Nephron progenitor cell (in vitro differentiated cells): ENCODE results near the gene IGFL3.
"Not testable (repeated sequence)": the region's sequence is repeated elsewhere in the genome, so short reads cannot be mapped to it uniquely, and the experiment has no call there.

Experiments
- DNase-seq: peaks from one replicate; pipeline ENCODE4 v3.0.0; 2021
- H3K27ac Mint-ChIP-seq: 2 replicates; pipeline ENCODE4 v1.8.0; 2021; ENCODE audit warnings: mild to moderate bottlenecking, moderate library complexity, mixed read lengths
- H3K27me3 Mint-ChIP-seq: 2 replicates; pipeline ENCODE4 v1.8.0; 2021; ENCODE audit warnings: mild to moderate bottlenecking, low read depth, mixed read lengths; ENCODE audit not compliant: poor library complexity
- H3K36me3 Mint-ChIP-seq: 2 replicates; pipeline ENCODE4 v1.8.0; 2021; ENCODE audit warnings: low read depth, mixed read lengths
- H3K4me1 Mint-ChIP-seq: 2 replicates; pipeline ENCODE4 v1.8.0; 2021; ENCODE audit warnings: mixed read lengths
- H3K4me3 Mint-ChIP-seq: 2 replicates; pipeline ENCODE4 v1.8.0; 2021; ENCODE audit warnings: mild to moderate bottlenecking, moderate library complexity, mixed read lengths
- H3K9me3 Mint-ChIP-seq: 2 replicates; pipeline ENCODE4 v1.8.0; 2021; ENCODE audit warnings: mild to moderate bottlenecking, moderate library complexity, mixed read lengths
- CTCF ChIP-seq: fragments of 200-600 bp; sonication (generic); IDR thresholded peaks from 2 replicates; pipeline ENCODE4 v1.5.0; 2021; ENCODE audit warnings: antibody characterized with exemption

IGFL3 gene

GRCh38 chr19:46082728-46083050, 41.8 kb downstream of the IGFL3 start:
- Mint-ChIP-seq H3K4me1 (no peaks in the 10 kb centered on the region), H3K9me3 (peaks cover 59% of the 10 kb centered on the region), H3K27me3 (peaks cover 38% of the 10 kb centered on the region), H3K4me3 (no peak overlapping the region), H3K27ac (no peak overlapping the region), H3K36me3 (no peaks in the 10 kb centered on the region)
- DNase-seq, result no peak
- TF ChIP-seq CTCF, result no peak

- Mint-ChIP-seq H3K9me3 (peaks cover 56% of the 10 kb centered on the region), H3K4me1 (peaks cover 1% of the 10 kb centered on the region), H3K27ac (no peak overlapping the region), H3K36me3 (no peaks in the 10 kb centered on the region), H3K4me3 (no peak overlapping the region), H3K27me3 (peaks cover 40% of the 10 kb centered on the region)
- peak; percentile 13 for DNase-seq
- TF ChIP-seq CTCF, result peak; percentile 64
These were observed 42.4 kb downstream of the IGFL3 start for GRCh38 chr19:46081928-46082727.

GRCh38 chr19:46080561-46080960, 43.9 kb downstream of the IGFL3 start:
- peaks cover 52% of the 10 kb centered on the region for H3K27me3 Mint-ChIP-seq
- TF ChIP-seq CTCF, result no peak
- DNase-seq, result no peak
- H3K9me3 Mint-ChIP-seq, result peaks cover 40% of the 10 kb centered on the region
- H3K4me3 Mint-ChIP-seq, result no peak overlapping the region
- no peak overlapping the region for H3K27ac Mint-ChIP-seq
- H3K4me1 Mint-ChIP-seq, result peaks cover 5% of the 10 kb centered on the region
- H3K36me3 Mint-ChIP-seq, result no peaks in the 10 kb centered on the region

GRCh38 chr19:46079576-46079975, 44.9 kb downstream of the IGFL3 start:
- Mint-ChIP-seq H3K4me3 (no peak overlapping the region), H3K4me1 (peaks cover 5% of the 10 kb centered on the region), H3K27ac (no peak overlapping the region), H3K9me3 (peaks cover 30% of the 10 kb centered on the region), H3K36me3 (no peaks in the 10 kb centered on the region), H3K27me3 (peaks cover 61% of the 10 kb centered on the region)
- DNase-seq, result no peak
- no peak for TF ChIP-seq CTCF

GRCh38 chr19:46078573-46079332, 45.7 kb downstream of the IGFL3 start:
- not testable (repeated sequence) for H3K4me1 Mint-ChIP-seq, H3K27ac Mint-ChIP-seq, H3K4me3 Mint-ChIP-seq, H3K36me3 Mint-ChIP-seq
- H3K27me3 Mint-ChIP-seq, result peaks cover 69% of the 10 kb centered on the region
- peak; percentile 50 for TF ChIP-seq CTCF
- peaks cover 24% of the 10 kb centered on the region for H3K9me3 Mint-ChIP-seq
- peak; percentile 51 for DNase-seq

GRCh38 chr19:46077815-46078167, 46.7 kb downstream of the IGFL3 start:
- peaks cover 5% of the 10 kb centered on the region for H3K4me1 Mint-ChIP-seq
- no peaks in the 10 kb centered on the region for H3K36me3 Mint-ChIP-seq
- H3K9me3 Mint-ChIP-seq, result peaks cover 24% of the 10 kb centered on the region
- peaks cover 76% of the 10 kb centered on the region for H3K27me3 Mint-ChIP-seq
- peak overlapping the region; percentile 78 for H3K4me3 Mint-ChIP-seq
- DNase-seq, result no peak
- H3K27ac Mint-ChIP-seq, result no peak overlapping the region
- peak; percentile 43 for TF ChIP-seq CTCF
